Effector CD4-positive, alpha-beta T cell (primary cell): ENCODE data around the gene KIF3A.

Source experiments
- DNase-seq: peaks from one replicate; pipeline ENCODE4 v3.0.0-alpha.2; 2020
- total RNA-seq: gene quantifications from one replicate; lab custom pipeline; 2026; lab: John Stamatoyannopoulos, UW

The KIF3A gene
- 29.1 reads per million, percentile 55 among the genes with 10 or more reads in this experiment for total RNA-seq

- DNase-seq, result peak; percentile 96
These were observed at the start of gene KIF3A for GRCh38 chr5:132736853-132737833. TSS of gene KIF3A (minus strand) at chr5:132737546. CDS start at chr5:132737419, 127 bp downstream.

DNA sequence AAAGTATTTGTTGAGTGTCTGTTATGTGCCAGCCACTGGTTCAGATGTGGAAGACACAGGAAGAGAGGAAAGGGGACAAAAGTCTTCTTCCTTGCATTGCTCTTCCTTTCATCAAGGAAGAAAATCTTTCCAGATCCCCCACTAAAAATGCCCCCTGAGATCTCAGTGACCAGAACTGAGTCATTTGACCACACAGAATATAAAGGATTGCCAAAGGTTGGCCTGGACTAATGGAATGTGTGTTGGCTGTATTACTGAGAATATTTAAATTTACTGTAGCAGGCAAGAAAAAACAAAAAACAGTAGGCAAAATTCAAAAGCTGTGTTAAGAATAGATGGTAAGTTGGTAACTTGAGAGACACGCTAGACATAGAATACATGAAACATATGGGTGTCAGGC lies 49.7 kb upstream of the KIF3A start:
- no peak for DNase-seq

GRCh38 chr5:132785864-132786263 lies 48.5 kb upstream of the KIF3A start:
- DNase-seq, result no peak

GRCh38 chr5:132785365-132785764 lies 48.0 kb upstream of the KIF3A start:
- DNase-seq, result no peak

GRCh38 chr5:132782101-132782500 lies 44.8 kb upstream of the KIF3A start:
- DNase-seq, result no peak

DNA sequence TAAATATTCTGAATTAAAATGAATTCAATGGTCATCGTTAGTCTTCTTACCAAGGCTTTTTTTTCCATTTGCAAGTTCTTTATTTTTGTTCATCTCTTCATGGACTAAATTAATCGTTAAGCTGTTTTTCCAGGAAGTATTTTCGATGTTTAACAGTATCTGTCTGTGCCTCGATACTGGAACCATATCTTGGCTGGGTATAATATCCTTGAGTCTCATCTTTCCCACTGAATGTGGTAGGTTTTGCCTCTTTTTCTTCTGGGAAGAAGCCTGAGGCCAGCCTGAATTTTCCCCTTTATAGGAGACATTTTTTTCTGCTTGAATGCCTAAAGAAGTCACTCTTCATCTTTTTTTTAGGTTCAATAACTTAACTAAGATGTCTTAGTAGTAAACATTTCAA lies 43.7 kb upstream of the KIF3A start:
- DNase-seq, result no peak

- no peak for DNase-seq
These were observed 43.2 kb upstream of the KIF3A start for GRCh38 chr5:132780577-132780976.

- no peak for DNase-seq
These were observed 42.6 kb upstream of the KIF3A start for GRCh38 chr5:132779961-132780360.

GRCh38 chr5:132778856-132779255 lies 41.5 kb upstream of the KIF3A start:
- DNase-seq, result no peak

DNA sequence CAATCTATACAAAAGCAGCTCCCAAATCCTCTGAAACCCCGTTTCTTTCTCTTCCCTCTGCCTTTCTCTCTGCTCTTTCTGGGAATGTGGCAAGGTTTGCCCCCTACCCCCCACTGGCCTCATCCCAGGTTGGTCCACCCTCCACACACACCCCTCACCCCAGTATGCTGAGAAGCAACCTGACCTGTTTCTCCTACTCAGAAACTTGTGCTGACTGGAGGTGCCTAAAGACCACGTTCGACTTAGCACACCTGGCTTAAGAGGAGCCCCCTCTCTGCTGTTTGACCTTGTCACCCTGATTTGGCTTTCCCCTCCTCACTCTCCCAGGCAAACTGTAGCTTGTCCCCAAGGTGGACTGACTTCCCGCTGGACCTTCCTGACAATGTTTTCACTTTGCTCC lies 40.8 kb upstream of the KIF3A start:
- DNase-seq, result no peak

DNA sequence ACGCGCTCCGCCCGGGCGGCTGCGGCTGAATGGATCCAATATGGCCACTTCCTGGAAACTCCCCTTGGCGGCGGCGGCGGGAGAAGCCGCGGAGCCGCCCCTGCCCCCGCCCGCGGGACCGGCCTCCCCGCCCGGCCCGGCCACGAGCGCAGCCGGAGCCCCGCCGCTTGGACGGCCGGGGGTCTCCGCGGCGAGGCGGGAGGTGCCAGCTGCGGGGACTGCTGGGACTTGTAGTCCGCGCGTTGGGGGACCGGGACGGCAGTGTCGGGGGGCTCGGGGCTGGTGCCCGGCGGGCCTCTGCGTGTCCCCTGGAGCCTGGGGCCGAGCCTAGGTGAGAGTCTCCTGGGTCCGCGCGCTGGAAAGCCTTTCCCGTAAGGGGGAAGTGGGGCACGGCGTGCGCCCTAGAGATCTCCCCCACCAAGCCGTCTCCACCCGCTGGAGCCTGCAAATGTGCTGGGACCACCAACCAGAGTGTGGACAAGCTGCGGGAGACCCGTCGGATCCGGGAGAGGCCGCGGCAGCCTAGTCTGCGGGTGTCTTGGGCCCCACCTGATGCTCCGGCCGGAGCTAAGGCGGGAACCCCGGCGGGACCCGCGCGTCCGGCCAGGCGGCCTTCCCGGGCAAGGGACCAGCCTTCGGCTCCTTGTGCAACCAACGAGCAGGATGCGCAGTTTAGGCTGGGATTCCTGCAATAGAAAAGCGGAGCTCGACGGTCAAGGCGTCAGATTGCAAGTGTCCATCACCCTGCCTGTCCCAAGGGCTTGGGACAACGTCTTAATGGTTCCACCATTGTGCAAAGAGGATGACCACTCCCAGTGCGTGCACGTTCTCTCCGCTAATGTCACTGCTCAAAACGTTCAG lies 40.1 kb upstream of the KIF3A start, which contains the start of gene SEPTIN8:
TSS of gene SEPTIN8 (minus strand) at position 31 of the 861 bp plus-strand sequence. CDS start 102 bp downstream, outside the sequence.
- peak; percentile 15 for DNase-seq

- DNase-seq, result no peak
These were observed 39.5 kb upstream of the KIF3A start for GRCh38 chr5:132776938-132777208.

DNA sequence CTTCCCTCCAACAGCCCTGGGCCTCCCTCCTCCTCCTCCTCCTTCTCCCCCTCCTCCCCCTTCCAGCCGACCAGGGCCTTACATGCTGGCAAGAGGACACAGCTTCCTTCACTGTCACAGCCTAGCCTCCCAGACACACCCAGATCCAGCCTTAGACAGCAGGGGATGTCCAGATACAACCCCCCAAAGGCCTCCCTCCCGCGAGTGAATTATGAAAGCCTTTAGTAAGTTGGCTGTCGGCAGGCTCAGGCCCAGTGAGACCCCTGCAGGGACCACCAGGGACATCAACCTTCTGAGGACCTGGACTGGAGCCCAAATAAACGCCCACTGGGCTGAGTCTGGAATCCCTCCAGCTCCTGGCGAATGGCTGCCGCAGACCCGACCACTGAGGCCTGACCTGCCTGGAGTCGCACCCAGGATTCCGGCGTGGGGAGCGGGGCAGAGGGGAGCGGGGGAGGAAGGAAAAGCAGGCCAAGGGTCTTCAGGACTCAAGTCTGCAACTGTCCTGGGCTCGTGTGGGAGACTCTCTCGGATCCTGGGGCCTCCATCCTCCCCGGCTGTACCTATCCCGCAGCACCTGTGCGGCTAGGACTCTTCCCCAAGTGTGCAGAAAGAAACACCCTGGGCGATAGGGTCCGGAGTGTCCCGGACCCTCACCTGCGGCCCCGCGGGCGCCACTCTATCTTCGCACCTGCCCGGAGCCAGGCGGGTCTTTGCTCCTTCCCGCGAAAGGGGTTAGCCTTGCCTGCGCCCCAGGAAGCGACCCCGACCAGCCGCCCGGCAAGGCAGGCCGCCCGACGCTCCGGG lies 39.0 kb upstream of the KIF3A start:
- DNase-seq, result no peak

GRCh38 chr5:132775476-132775961 lies 38.2 kb upstream of the KIF3A start:
- DNase-seq, result no peak

DNA sequence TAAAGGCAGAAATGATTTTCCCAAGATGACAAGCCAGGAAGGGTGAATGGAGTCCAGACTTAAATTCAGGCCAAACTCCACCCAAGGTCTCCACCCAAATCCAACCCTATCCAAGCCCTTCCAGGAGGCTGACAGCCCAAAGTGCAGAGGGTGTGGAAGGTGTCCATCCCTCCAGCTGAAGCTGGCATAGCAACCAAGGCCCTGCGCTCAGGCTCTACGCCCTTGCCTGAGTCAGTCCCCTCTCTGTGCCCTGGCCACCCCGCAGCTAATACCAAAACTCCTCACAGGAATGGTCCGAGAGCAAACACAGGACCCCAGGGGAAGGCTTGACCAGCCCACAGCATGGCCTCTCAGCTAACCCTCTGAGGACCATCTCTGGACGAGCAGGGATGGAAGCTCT lies 37.5 kb upstream of the KIF3A start:
- no peak for DNase-seq

- DNase-seq, result no peak
These were observed 37.1 kb upstream of the KIF3A start for GRCh38 chr5:132774406-132774805.

DNA sequence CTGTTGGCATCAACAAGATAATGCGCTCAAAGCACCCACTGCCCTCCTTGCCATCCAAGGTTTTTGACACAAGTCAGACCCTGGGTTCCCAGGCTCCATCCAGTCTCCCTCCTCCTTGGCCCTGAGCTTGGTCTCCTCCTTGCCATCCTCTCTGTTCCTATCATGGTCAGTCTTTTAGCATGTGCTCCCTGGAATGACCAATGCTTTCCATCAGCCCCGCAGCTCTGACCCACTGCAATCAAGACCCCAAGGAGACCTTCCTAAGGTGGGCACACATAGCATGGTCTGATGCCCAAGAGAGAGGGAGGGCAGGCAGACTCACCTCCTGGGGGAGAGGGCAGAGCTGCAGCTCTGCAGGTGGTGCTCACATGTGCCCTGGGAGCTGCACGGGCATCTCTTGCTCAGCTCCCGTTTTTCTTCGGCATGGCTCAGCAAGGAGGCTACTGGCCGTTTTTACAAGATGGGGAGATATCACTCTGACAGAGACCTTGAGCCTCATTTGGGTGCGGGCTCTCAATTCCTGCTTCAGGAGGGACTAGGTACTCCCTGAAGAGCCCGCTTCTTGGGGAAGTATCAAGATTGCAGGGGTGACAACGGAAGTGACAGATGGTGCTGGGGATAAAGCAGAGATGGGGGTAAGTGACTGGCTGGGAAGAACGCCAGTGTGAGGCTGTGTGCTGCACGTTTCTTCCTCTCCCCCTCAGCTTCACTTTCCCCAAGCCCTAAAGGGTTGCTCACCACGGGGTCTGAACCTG lies 36.4 kb upstream of the KIF3A start:
- DNase-seq, result no peak

- no peak for DNase-seq
These were observed 35.8 kb upstream of the KIF3A start for GRCh38 chr5:132773114-132773513.

DNA sequence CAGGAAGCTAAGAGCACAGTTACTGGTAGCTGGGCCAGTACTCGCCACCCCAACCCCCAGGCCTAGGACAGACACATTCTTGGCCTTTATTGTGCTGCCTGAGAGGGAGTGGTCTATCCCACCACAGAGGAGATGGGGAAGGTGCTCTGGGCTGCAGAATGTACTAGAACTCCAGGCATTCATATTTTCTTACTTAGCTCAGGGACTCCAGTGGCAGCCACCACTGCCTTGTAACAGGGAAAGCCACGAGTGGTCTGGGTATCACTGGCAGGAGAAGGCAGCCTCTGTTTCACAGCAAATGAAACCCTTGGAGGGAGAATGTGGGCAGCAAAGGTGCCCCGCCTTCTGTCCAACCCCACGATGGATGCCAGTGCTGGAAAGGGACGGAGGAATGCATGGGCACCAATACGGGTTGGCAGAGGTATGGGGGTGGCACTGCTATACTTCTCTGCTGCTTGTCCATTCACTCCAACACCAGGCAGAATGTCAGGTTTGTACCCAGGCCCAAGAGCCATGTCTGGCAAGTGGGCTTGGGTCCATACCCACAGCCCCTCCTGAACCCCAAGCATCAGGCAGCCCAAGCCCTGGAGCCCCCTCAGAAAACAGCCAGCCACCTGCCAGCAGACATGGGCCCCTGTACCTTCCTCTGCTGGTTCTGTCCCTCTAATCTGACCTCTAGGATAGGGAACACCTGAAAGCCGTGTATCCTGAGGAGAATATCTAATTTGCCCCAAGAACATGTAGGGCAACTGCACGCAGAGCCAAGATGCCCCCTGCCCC lies 35.1 kb upstream of the KIF3A start:
- DNase-seq, result no peak

DNA sequence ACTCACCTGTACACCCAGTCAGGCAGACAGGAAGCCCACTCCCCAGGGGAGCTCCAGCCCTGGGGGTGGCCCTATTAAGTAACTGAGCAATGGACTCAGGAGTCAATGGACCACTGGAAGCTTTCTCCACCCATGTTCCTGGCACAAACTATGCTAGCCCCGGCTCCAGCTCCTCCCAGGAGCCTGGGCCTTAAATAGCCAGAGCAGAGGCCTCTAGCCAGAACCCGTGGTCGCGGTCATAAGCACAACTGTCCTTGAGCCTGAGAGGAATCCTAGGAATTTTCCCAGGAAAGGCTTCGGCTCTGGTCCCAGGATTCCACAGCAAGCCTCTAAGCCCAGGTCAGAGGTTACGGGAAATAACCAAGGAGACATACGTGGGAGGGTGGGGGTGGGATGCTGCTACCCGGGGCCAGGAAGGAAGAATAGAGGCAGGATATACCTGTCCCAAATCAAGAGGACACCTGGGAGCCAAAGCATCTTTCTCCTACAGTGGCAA lies 34.2 kb upstream of the KIF3A start:
- no peak for DNase-seq
